ENCODE measurements around the gene IL13RA1. TPM values are rescaled to one million over a fixed set of nuclear protein-coding genes. Genes with fewer than 3 reads are reported as not detected.

Gene IL13RA1
- total RNA-seq, 1 donor from 2014 or later: 3.2 TPM

DNA sequence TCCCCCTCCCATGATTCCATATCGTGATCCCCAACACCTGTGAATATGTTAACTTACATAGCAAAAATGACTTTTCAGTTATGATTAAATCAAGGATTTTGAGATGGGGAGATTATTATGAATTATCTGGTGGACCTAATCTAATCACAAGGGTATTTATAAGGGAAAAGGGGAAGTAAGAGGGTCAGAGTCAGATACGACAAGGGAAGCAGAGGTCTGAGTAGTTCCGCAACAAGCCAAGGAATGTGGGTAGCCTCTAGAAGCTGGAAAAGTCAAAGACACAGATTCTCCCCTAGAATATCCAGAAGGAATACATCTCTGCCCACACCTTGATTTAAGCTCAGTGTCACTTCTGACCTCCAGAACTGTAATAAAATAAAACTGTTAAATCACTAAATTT, 1.0 kb upstream of the IL13RA1 start:
- H3K4me1 Mint-ChIP-seq: peaks cover 36% of the 10 kb centered on the region
- Histone ChIP-seq H3K27me3 (peaks cover 42% of the 10 kb centered on the region), H3K9ac (no peak overlapping the region), H3K4me1 (no peaks in the 10 kb centered on the region), H3K79me2 (ENCODE audit: low read depth) (no peaks in the 10 kb centered on the region), H3K27ac (no peak overlapping the region), H4K20me1 (ENCODE audit: low read depth) (no peaks in the 10 kb centered on the region), H3K4me2 (no peak overlapping the region), H3K4me3 (no peak overlapping the region), H2AFZ (replicated peaks) (no peak overlapping the region), H3K36me3 (no peaks in the 10 kb centered on the region), H3K9me3 (ENCODE audit: low read depth) (no peaks in the 10 kb centered on the region), H3F3A (ENCODE audit: low read depth) (no peaks in the 10 kb centered on the region)
- no peaks in the 10 kb centered on the region for H3K36me3 Mint-ChIP-seq
- peak overlapping the region; percentile 55 for H3K4me3 Mint-ChIP-seq
- H3K27me3 Mint-ChIP-seq (ENCODE audit: insufficient read depth, low read depth): peaks cover 8% of the 10 kb centered on the region
- no peak overlapping the region for H3K27ac Mint-ChIP-seq
- TF ChIP-seq EZH2 (IDR thresholded peaks at IDR 0.05) (no peak), EZH2phosphoT487 (IDR thresholded peaks at IDR 0.05) (no peak)
- TF ChIP-seq, protein P1, sequence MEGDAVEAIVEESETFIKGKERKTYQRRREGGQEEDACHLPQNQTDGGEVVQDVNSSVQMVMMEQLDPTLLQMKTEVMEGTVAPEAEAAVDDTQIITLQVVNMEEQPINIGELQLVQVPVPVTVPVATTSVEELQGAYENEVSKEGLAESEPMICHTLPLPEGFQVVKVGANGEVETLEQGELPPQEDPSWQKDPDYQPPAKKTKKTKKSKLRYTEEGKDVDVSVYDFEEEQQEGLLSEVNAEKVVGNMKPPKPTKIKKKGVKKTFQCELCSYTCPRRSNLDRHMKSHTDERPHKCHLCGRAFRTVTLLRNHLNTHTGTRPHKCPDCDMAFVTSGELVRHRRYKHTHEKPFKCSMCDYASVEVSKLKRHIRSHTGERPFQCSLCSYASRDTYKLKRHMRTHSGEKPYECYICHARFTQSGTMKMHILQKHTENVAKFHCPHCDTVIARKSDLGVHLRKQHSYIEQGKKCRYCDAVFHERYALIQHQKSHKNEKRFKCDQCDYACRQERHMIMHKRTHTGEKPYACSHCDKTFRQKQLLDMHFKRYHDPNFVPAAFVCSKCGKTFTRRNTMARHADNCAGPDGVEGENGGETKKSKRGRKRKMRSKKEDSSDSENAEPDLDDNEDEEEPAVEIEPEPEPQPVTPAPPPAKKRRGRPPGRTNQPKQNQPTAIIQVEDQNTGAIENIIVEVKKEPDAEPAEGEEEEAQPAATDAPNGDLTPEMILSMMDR (IDR thresholded peaks at IDR 0.05): no peak
- no peak for DNase-seq (ENCODE audit: low spot score)
- no peaks in the 10 kb centered on the region for H3K9me3 Mint-ChIP-seq

DNA sequence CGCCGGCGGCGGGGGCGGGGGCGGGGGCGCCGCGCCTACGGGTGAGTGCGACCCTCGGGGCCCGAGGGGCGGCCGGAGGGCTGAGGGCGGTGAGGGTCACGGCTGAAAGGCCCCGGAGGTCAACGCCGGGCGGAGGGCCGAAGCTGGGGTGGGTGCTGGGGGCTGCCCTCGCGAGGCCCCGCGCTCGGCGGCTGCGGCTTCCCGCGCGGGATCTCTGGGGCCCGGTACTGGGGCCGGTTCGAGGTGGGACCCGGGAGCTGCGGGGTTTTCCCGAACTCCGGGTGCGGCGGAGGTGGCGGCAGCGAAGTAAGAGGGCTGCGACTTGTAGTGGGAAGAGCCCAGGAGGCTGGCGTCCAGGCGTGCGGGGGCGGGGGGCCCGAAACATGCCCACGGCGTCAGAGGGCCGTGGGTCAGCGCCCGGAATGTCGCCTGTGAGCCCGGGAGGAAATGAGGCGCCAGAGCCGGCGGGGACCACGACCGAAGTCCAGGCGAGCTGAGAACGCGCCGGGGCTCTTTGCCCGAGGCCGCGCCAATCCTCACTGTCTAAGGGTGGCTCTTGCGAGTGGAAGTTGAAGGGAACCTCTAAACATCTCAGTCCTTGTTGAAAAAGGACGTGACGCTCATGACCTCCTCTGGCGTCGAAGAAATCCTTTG, 407 bp downstream of the IL13RA1 start:
- peaks cover 42% of the 10 kb centered on the region for H3K27me3 ChIP-seq
- H3K36me3 Mint-ChIP-seq: peaks cover 2% of the 10 kb centered on the region
- peak overlapping the region; percentile 86 for H3K4me3 Mint-ChIP-seq
- H3K9me3 Mint-ChIP-seq: no peaks in the 10 kb centered on the region
- peaks cover 8% of the 10 kb centered on the region for H3K27me3 Mint-ChIP-seq (ENCODE audit: insufficient read depth, low read depth)
- H3K9ac ChIP-seq: no peak overlapping the region
- H2AFZ ChIP-seq (replicated peaks): peak overlapping the region; percentile 72
- no peaks in the 10 kb centered on the region for H3K36me3 ChIP-seq
- DNase-seq (ENCODE audit: low spot score): peak; percentile 29
- no peak overlapping the region for H3K27ac ChIP-seq
- no peak overlapping the region for H3K27ac Mint-ChIP-seq
- H3F3A ChIP-seq (ENCODE audit: low read depth): no peaks in the 10 kb centered on the region
- peaks cover 36% of the 10 kb centered on the region for H3K4me1 Mint-ChIP-seq
- H3K9me3 ChIP-seq (ENCODE audit: low read depth): no peaks in the 10 kb centered on the region
- H4K20me1 ChIP-seq (ENCODE audit: low read depth): no peaks in the 10 kb centered on the region
- peak; percentile 22 for TF ChIP-seq EZH2phosphoT487 (IDR thresholded peaks at IDR 0.05)
- TF ChIP-seq, protein P1 (IDR thresholded peaks at IDR 0.05): no peak
- H3K79me2 ChIP-seq (ENCODE audit: low read depth): no peaks in the 10 kb centered on the region
- peak overlapping the region; percentile 83 for H3K4me2 ChIP-seq
- H3K4me3 ChIP-seq: peak overlapping the region; percentile 63
- H3K4me1 ChIP-seq: no peaks in the 10 kb centered on the region

DNA sequence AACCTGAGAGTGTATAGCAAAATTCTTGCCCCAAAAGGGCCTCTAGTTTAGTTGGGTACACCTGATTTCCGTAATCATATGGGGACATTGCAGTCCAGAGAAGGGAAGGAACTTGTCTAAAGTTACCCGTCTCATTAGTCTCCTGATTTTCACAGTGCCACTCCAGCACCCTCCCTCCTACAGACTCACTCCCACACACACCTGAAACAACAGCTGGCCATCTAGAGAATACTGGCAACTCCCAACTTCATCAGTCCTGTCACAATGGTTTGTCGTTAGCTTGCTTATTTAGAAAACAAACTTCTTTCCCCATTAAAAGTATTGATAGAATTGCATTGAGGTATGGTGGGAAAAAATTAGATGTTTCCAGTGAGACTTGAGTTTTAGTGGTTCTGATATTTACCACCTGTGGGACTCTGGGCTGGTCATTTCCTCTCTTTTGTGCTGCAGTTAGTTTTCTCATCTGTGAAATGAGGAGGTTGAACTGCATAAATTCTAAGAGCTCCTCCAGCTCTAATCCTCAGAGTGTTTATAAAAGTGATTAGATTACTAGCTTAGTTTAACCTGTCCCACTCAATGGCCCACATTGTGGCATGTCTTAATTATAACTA, 1.7 kb downstream of the IL13RA1 start:
- Mint-ChIP-seq H3K27ac (no peak overlapping the region), H3K4me3 (peak overlapping the region; percentile 86), H3K27me3 (ENCODE audit: insufficient read depth, low read depth) (peaks cover 8% of the 10 kb centered on the region), H3K9me3 (peaks cover 2% of the 10 kb centered on the region), H3K36me3 (peaks cover 2% of the 10 kb centered on the region), H3K4me1 (peaks cover 31% of the 10 kb centered on the region)
- Histone ChIP-seq H2AFZ (replicated peaks) (no peak overlapping the region), H3F3A (ENCODE audit: low read depth) (no peaks in the 10 kb centered on the region), H3K79me2 (ENCODE audit: low read depth) (no peaks in the 10 kb centered on the region), H3K27ac (no peak overlapping the region), H3K4me1 (no peaks in the 10 kb centered on the region), H3K4me2 (no peak overlapping the region), H3K36me3 (no peaks in the 10 kb centered on the region), H4K20me1 (ENCODE audit: low read depth) (no peaks in the 10 kb centered on the region), H3K27me3 (peaks cover 42% of the 10 kb centered on the region), H3K9ac (no peak overlapping the region), H3K9me3 (ENCODE audit: low read depth) (no peaks in the 10 kb centered on the region), H3K4me3 (no peak overlapping the region)
- DNase-seq (ENCODE audit: low spot score): no peak
- TF ChIP-seq, protein P1 (IDR thresholded peaks at IDR 0.05): no peak
- TF ChIP-seq EZH2 (IDR thresholded peaks at IDR 0.05): no peak
